Ammon's horn (tissue), 1 donor: ENCODE measurements around the gene CLIC2.
"Not testable (repeated sequence)": the region's sequence is repeated elsewhere in the genome, so short reads cannot be mapped to it uniquely, and the experiment has no call there.

ENCODE experiments used
- DNase-seq: peaks from one replicate; pipeline ENCODE4 v3.0.0-alpha.2; 2016; ENCODE audit warnings: low spot score

CLIC2 gene

GRCh38 chrX:155334486-155335336 lies at the start of gene CLIC2:
Gene CLIC2 (minus strand): TSS chrX:155334614. CDS start chrX:155334427, 187 bp downstream.
- DNase-seq, result peak; percentile 4

- DNase-seq, result not testable (repeated sequence)
Measured at GRCh38 chrX:155382529-155382967, 48.1 kb upstream of the CLIC2 start.

- not testable (repeated sequence) for DNase-seq
Measured at GRCh38 chrX:155381843-155382528, 47.6 kb upstream of the CLIC2 start, which contains the start of gene F8A2. Gene F8A2 (plus strand): TSS chrX:155382095. CDS start chrX:155382115, 20 bp downstream.

- not testable (repeated sequence) for DNase-seq
Measured at GRCh38 chrX:155379802-155380201, 45.4 kb upstream of the CLIC2 start.

GRCh38 chrX:155373777-155374458 lies 39.5 kb upstream of the CLIC2 start:
- DNase-seq, result not testable (repeated sequence)

GRCh38 chrX:155363712-155364111 lies 29.3 kb upstream of the CLIC2 start:
- not testable (repeated sequence) for DNase-seq

GRCh38 chrX:155349448-155349847 lies 15.0 kb upstream of the CLIC2 start:
- DNase-seq, result not testable (repeated sequence)

GRCh38 chrX:155345689-155346088 lies 11.3 kb upstream of the CLIC2 start:
- DNase-seq, result not testable (repeated sequence)

GRCh38 chrX:155335337-155335712 lies 911 bp upstream of the CLIC2 start:
- not testable (repeated sequence) for DNase-seq

GRCh38 chrX:155333544-155334100 lies 792 bp downstream of the CLIC2 start:
- DNase-seq, result no peak

- no peak for DNase-seq
Measured at GRCh38 chrX:155330992-155331391, 3.4 kb downstream of the CLIC2 start.

- DNase-seq, result no peak
Measured at GRCh38 chrX:155329293-155329692, 5.1 kb downstream of the CLIC2 start.

GRCh38 chrX:155326610-155327009 lies 7.8 kb downstream of the CLIC2 start:
- no peak for DNase-seq

- no peak for DNase-seq
Measured at GRCh38 chrX:155314260-155314659, 20.2 kb downstream of the CLIC2 start.

- no peak for DNase-seq
Measured at GRCh38 chrX:155313766-155314165, 20.6 kb downstream of the CLIC2 start.

GRCh38 chrX:155293771-155294170 lies 40.6 kb downstream of the CLIC2 start:
- no peak for DNase-seq

GRCh38 chrX:155279873-155280272 lies 54.5 kb downstream of the CLIC2 start:
- no peak for DNase-seq

- no peak for DNase-seq
Measured at GRCh38 chrX:155270969-155271368, 63.4 kb downstream of the CLIC2 start.

GRCh38 chrX:155267995-155268394 lies 66.4 kb downstream of the CLIC2 start:
- not testable (repeated sequence) for DNase-seq

GRCh38 chrX:155266439-155266838 lies 68.0 kb downstream of the CLIC2 start:
- no peak for DNase-seq

GRCh38 chrX:155263854-155264628 lies 70.4 kb downstream of the CLIC2 start, which contains the start of gene RAB39B:
Gene RAB39B (minus strand): TSS chrX:155264491. CDS start chrX:155264288, 203 bp downstream.
- DNase-seq, result peak; percentile 85
